Choroid plexus epithelial cell (primary cell): ENCODE measurements around the gene SRR.

ENCODE experiments used
- DNase-seq: peaks from one replicate; pipeline ENCODE4 v3.0.0-alpha.2; 2010; ENCODE audit warnings: low read depth
- H3K4me3 ChIP-seq: 2 replicates; pipeline ENCODE4 v1.5.1; 2011; ENCODE audit warnings: low read depth, mild to moderate bottlenecking, control low read depth, low read length, moderate library complexity
- CTCF ChIP-seq: conservative IDR thresholded peaks from 2 replicates; pipeline ENCODE4 v1.5.1; 2011; ENCODE audit warnings: low read depth, mild to moderate bottlenecking, control low read depth, inconsistent platforms, low read length, moderate library complexity

Gene SRR

GRCh38 chr17:2335726-2336214 lies 32.0 kb downstream of the SRR start:
- no peak for DNase-seq
- TF ChIP-seq CTCF, result no peak
- H3K4me3 ChIP-seq, result peak overlapping the region; percentile 71

DNA sequence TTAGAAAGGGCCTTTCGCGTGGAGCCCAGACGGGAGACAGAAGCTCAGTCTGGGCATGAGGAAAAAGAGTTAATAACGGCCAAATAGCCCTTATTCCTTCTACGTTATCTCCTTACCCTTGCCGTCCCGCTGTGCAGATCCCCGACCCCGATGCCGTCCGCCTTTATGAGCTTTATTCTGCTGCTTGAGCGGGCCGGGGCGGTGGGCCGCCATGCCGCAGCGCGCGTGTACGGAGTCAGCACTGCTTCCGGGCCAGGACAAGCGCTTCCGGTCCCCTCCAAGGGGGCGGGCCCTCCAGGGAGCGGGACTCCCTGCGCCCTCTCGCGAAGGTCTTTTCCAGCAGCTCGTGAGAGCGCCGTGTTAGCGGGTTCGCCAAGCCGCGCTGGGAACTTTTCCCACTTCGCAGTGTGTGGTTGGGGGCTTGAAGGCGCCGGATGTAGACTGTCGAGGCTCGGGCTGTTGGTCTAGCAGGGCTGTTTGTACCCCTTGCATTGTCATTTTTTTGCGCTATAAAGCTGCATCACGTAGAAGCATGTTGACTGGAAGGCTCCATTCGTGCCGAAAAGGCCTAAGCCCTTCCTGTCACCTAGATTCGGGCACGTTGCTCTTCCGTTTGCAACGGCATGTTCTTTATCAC lies 32.6 kb downstream of the SRR start, which contains the start of gene TSR1:
TSR1 (minus strand) TSS at position 243 of the 637 bp plus-strand sequence; CDS start at position 213, 30 bp downstream.
- peak; percentile 38 for TF ChIP-seq CTCF
- peak; percentile 93 for DNase-seq
- H3K4me3 ChIP-seq, result peak within 1 kb of the TSS; percentile 71

GRCh38 chr17:2336852-2337543 lies 33.2 kb downstream of the SRR start, which contains the start of gene SGSM2:
Gene SGSM2, plus strand, starts transcription at chr17:2337501. Its CDS starts 188 bp downstream, at chr17:2337689.
- DNase-seq, result peak; percentile 60
- H3K4me3 ChIP-seq, result peak within 1 kb of the TSS; percentile 71
- TF ChIP-seq CTCF, result no peak

- TF ChIP-seq CTCF, result no peak
- peak; percentile 59 for DNase-seq
- peak overlapping the region; percentile 71 for H3K4me3 ChIP-seq
Measured at GRCh38 chr17:2337544-2338314, 34.0 kb downstream of the SRR start.

- peak; percentile 42 for DNase-seq
- H3K4me3 ChIP-seq, result peak overlapping the region; percentile 71
- TF ChIP-seq CTCF, result no peak
Measured at GRCh38 chr17:2338315-2338657, 34.5 kb downstream of the SRR start.

DNA sequence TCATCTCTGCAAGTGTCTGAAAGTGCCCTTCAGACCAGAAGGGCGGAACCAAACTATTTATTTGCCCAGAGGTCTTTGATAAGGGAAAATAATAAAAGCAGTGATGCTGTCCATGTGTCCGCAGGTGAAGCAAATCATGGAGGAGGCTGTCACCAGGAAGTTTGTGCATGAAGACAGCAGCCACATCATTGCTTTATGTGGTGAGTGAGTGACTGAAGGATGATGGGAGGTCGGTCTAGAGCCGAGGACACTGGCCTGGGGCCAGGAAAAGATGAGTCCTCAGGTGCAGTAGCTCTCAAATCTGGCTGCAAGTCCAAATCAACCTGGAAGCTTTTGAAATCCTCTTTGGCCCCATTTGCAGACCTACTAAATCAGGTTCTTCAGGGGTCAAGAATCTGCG lies 39.7 kb downstream of the SRR start:
- no peak overlapping the region for H3K4me3 ChIP-seq
- TF ChIP-seq CTCF, result no peak
- no peak for DNase-seq
